Fibroblast of peridontal ligament (primary cell): ENCODE results near the gene KRTAP4-8.
"Not testable (repeated sequence)": the region's sequence is repeated elsewhere in the genome, so short reads cannot be mapped to it uniquely, and the experiment has no call there.

Experiments
- DNase-seq: peaks from one replicate; pipeline ENCODE4 v3.0.0-alpha.2; 2010; ENCODE audit errors: extremely low read depth

Gene KRTAP4-8

GRCh38 chr17:41065016-41065689, 32.8 kb downstream of the KRTAP4-8 start:
- not testable (repeated sequence) for DNase-seq

- no peak for DNase-seq
These were observed 33.6 kb downstream of the KRTAP4-8 start for GRCh38 chr17:41064301-41064700.

DNA sequence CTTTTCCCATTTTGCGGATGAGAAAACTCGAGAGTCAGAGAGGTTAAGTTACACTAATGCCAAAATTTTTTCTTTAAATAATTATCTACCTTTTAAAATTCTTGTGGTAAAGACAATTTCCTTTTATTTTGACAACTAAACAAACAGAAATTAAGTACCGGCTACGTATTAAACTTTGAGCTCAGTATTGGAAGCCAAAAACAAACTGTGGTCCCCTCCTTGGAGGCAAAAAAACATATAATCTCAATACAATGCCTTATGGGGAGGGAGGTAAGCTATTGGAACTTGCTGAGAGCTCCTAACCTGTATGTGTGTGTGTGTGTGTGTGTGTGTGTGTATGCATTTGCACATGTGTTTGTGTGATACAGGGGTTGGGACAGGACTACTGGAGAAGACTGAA, 34.5 kb downstream of the KRTAP4-8 start:
- no peak for DNase-seq

GRCh38 chr17:41061964-41062363, 36.0 kb downstream of the KRTAP4-8 start:
- DNase-seq, result peak; percentile 98

- DNase-seq, result peak; percentile 98
These were observed 37.8 kb downstream of the KRTAP4-8 start, which contains the start of gene KRTAP2-3 for GRCh38 chr17:41060052-41060604. TSS of gene KRTAP2-3 (minus strand) at chr17:41060114. CDS start at chr17:41060050, 64 bp downstream.

DNA sequence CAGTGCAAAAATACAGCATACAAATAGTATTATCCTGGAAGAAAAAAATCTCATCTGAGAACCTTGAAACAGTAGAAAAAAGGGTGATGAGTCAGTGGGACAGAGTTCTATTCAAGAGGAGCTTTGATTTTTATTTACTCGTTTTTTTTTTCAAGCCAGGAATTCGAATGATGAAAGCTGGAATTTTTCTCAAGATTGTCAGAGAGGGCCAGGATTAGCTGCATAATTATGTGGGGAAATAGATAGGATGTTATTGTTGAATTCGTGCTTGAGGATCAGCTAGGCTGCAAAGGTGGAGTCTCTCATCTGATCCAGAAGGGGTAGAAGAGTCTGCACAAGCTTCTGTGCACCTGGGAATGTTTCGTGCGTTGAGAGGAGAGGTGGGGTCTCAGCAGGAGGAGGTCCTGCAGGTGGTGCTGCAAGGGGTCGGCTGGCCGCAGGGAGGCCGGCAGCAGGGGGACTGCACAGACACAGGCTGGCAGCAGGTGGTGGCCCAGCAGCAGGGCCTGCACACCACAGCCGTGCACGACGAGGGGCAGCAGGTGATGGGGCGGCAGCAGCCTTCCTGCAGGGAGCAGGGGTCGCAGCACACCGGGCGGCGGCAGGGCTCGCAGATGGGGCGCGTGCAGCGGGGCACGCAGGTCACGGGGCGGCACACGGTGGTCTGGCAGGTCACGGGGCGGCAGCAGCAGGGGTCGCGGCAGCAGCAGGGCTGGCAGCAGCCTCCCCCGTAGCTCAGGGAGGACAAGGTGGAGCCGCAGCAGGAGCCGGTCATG, 38.5 kb downstream of the KRTAP4-8 start:
- peak; percentile 95 for DNase-seq

GRCh38 chr17:41058741-41059140, 39.2 kb downstream of the KRTAP4-8 start:
- DNase-seq, result no peak

- DNase-seq, result no peak
These were observed 40.4 kb downstream of the KRTAP4-8 start for GRCh38 chr17:41057547-41057946.

GRCh38 chr17:41055130-41055529, 42.8 kb downstream of the KRTAP4-8 start, which contains the start of gene KRTAP2-2:
TSS of gene KRTAP2-2 (minus strand) at chr17:41055230. CDS start at chr17:41055211, 19 bp downstream.
- not testable (repeated sequence) for DNase-seq

- DNase-seq, result not testable (repeated sequence)
These were observed 43.4 kb downstream of the KRTAP4-8 start for GRCh38 chr17:41054556-41054955.

- no peak for DNase-seq
These were observed 43.9 kb downstream of the KRTAP4-8 start for GRCh38 chr17:41054025-41054424.

DNA sequence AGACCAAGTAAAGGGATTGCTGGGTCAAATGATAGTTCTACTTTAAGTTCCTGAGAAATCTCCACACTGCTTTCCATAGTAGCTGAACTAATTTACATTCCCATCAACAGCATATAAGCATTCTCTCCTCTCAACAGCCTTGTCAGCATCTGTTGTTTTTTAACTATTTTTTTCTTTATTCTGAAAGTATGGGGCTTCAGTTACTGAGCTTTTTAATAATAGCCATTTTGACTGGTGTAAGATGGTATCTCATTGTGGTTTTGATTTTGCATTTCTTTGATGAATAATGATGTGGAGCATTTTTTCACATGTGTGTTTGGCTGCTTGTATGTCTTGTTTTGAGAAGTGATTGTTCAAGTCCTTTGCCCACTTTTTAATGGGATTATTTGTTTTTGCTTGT, 45.4 kb downstream of the KRTAP4-8 start:
- peak; percentile 55 for DNase-seq

DNA sequence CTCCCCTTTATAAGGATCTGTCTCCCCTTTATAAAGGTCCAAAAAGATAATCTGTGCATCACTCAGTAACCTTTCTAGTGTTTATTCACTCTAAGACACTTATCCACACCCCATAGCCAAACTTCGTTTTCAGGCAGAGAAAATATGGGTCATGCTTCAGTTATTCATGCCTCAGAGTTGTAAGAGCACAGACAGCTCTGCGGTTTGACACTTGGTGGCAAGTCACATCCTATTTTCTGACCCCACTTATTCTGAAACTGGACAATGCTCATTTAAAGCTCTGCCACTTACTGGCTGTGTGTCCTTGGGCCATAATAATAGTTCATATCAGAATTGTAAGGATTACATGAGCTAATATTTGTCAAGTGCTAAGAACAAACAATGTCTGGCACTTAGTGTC, 48.8 kb downstream of the KRTAP4-8 start:
- peak; percentile 59 for DNase-seq

GRCh38 chr17:41048441-41048840, 49.5 kb downstream of the KRTAP4-8 start:
- peak; percentile 73 for DNase-seq
